Uterus (tissue), 4 donors: ENCODE data around the gene ARHGAP27. TPM values are rescaled to one million over a fixed set of nuclear protein-coding genes. Genes with fewer than 3 reads are reported as not detected.
A peak's percentile ranks its signal among the peaks of the same experiment; 100 is the strongest.

ENCODE experiments used
- DNase-seq, 2 donors: peaks; one replicate each; pipeline ENCODE4 v3.0.0-alpha.2; 2019 to 2020
- H3K27ac ChIP-seq, 2 donors: fragments of 200-600 bp; sonication (generic); 1 replicate in 1 of 2; 2 replicates in 1 of 2; pipeline ENCODE4 v1.5.1; 2016 to 2018
- H3K27me3 ChIP-seq, 2 donors: fragments of 200-600 bp; sonication (generic); one replicate each; pipeline ENCODE4 v1.5.1; 2018 to 2019; ENCODE audit warnings: control low read depth in 1 of 2
- H3K36me3 ChIP-seq, 2 donors: fragments of 200-600 bp; sonication (generic); one replicate each; pipeline ENCODE4 v1.5.1; 2019; ENCODE audit warnings: control low read depth in 1 of 2
- H3K4me1 ChIP-seq, 2 donors: fragments of 200-600 bp; sonication (generic); one replicate each; pipeline ENCODE4 v1.5.1; 2018 to 2019; ENCODE audit warnings: control low read depth in 1 of 2
- H3K4me3 ChIP-seq, 2 donors: fragments of 200-600 bp; sonication (generic); 1 replicate in 1 of 2; 2 replicates in 1 of 2; pipeline ENCODE4 v1.5.1; 2018 to 2019; ENCODE audit warnings: mild to moderate bottlenecking in 1 of 2
- H3K9me3 ChIP-seq, 2 donors: fragments of 200-600 bp; sonication (generic); one replicate each; pipeline ENCODE4 v1.5.1; 2019; ENCODE audit warnings: control low read depth in 1 of 2
- POLR2A ChIP-seq, 2 donors: fragments of 450-650 bp; IDR thresholded peaks; one replicate each; pipeline ENCODE4 v1.6.1; 2016; ENCODE audit warnings: antibody characterized with exemption in 2 of 2, mild to moderate bottlenecking in 1 of 2, moderate library complexity in 1 of 2
- intact Hi-C: fragments of 100-400 bp; cut with DNase I; formaldehyde crosslinking; loops from one replicate; pipeline ENCODE4 v1.15.1; 2023; ENCODE audit warnings: low total_unique reads
- total RNA-seq, 4 donors: library from RNA; depleted of rRNA in 3 of 4; stranded (reverse); fragments of >200 nt in 3 of 4; gene quantifications; one replicate each; pipeline versions ENCODE4 v1.1.0 to v1.2.4, GENCODE V29; 2014 to 2023
- TF ChIP-seq, protein P1 (sequence below), 4 experiments: fragments of 200-600 bp in 2 of 4; fragments of 450-650 bp in 2 of 4; sonication (generic) in 2 of 4; IDR thresholded peaks; one replicate each; pipeline ENCODE4 v1.5.1; 2016 to 2019; ENCODE audit warnings: antibody characterized with exemption in 4 of 4, mild to moderate bottlenecking in 2 of 4, moderate library complexity in 1 of 4
- donor health status: DM: yes; HTN: yes; CAD: no.

The ARHGAP27 gene
- total RNA-seq, 4 donors from 2014 or later, result 9.4 to 36.6 (median 16.0) TPM

DNA sequence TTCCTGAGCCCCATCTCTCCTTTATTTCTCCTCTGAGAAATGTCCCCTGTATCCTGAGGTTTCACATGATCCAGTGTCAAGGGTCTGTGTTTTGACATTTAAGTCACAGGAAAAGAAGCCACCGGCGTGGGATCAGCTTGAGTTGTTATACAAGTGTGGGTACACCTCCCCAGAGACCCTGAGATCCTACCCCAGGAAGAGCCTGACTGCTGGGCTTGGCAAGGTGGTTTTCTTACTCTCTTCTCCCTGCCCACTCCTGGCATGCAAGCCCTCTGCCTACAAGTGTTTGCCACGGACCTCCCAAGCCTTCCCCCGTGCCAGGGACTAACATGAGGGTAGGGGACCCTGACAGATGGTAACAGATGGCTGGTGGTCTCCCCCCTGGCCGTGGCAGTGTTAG lies 2.8 kb upstream of the ARHGAP27 start:
- no peaks in the 10 kb centered on the region for H3K9me3 ChIP-seq
- H3K27me3 ChIP-seq, result peaks cover 11% of the 10 kb centered on the region in 2 donors
- no peak overlapping the region for H3K4me3 ChIP-seq
- peaks cover 0 to 21% of the 10 kb centered on the region in 2 donors for H3K4me1 ChIP-seq
- no peak for DNase-seq
- intact Hi-C loops, result no loop called here
- no peak overlapping the region for H3K27ac ChIP-seq
- H3K36me3 ChIP-seq, result no peaks in the 10 kb centered on the region
- TF ChIP-seq, protein P1, sequence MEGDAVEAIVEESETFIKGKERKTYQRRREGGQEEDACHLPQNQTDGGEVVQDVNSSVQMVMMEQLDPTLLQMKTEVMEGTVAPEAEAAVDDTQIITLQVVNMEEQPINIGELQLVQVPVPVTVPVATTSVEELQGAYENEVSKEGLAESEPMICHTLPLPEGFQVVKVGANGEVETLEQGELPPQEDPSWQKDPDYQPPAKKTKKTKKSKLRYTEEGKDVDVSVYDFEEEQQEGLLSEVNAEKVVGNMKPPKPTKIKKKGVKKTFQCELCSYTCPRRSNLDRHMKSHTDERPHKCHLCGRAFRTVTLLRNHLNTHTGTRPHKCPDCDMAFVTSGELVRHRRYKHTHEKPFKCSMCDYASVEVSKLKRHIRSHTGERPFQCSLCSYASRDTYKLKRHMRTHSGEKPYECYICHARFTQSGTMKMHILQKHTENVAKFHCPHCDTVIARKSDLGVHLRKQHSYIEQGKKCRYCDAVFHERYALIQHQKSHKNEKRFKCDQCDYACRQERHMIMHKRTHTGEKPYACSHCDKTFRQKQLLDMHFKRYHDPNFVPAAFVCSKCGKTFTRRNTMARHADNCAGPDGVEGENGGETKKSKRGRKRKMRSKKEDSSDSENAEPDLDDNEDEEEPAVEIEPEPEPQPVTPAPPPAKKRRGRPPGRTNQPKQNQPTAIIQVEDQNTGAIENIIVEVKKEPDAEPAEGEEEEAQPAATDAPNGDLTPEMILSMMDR (IDR thresholded peaks at IDR 0.05), result no peak
- no peak for TF ChIP-seq POLR2A (IDR thresholded peaks at IDR 0.05)

DNA sequence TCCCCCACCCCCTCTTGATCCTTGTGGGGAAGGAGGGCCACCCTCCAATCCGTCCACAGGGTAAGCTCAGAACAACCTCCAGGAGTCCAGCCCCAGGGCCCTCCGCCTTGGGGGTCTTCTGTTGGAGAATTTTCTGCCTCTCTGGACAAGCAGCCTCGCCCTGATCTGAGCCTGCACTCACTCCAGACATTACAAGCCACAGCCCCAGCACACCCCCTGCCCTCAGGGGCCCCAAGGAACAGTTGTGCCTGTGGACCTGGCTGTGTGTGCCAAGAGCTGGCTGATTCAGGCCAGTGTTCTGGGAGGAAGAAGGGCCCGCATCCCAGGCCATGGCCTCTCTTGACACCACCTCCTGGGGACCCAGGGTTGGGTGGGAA lies 477 bp upstream of the ARHGAP27 start:
- TF ChIP-seq, protein P1 (IDR thresholded peaks at IDR 0.05), result no peak
- Histone ChIP-seq H3K4me3 (no peak overlapping the region), H3K36me3 (no peaks in the 10 kb centered on the region), H3K27ac (peak overlapping the region; percentile 57 to 65), H3K9me3 (no peaks in the 10 kb centered on the region), H3K4me1 (peaks cover 0 to 32% of the 10 kb centered on the region in 2 donors), H3K27me3 (peaks cover 11 to 23% of the 10 kb centered on the region in 2 donors)
- intact Hi-C loops, result no loop called here
- no peak for DNase-seq

DNA sequence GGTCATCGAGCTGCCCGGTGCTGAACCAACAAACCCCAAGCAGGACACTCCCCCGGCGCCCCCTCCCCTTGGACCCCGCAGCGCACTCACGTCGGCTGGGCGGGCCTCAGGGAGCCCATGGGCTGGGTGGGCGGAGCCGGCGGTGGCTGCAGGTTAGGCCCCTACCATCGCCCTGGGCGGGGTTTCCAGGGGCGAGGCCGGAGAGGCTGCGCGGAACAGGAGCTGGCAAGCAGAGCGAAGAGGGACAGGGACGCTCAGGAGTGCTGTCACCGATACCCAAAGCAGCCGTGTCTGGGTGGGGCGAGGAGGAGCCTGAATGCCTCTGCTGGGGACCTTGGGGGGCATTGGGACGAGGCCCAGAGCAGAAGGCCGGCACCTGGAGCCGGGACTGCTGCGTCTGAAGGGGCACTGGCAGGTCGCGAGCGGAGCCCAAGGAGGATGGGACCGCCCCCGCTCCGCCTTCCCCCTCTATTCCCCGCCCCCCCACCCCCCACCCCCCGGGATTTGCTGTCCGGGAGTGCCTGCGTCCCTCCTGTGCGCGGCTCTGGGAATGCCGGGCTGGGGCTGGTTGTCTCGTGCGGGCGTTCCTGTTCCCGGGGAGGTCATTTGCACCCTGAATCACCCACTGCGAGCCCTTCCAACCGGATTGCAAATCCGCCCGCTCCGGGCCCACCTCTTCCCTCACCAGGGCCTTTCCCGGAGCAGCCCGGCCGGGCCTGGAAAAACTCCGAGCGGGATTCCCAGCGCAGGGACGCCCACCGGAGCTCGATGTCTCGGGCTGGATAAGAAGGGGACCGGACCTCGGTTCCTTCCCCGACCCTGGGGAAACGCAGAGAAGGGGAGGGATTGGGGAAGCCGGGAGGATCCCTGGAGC lies 902 bp downstream of the ARHGAP27 start:
- intact Hi-C loops, result no loop called here
- TF ChIP-seq, protein P1 (IDR thresholded peaks at IDR 0.05), result no peak
- peak in 1 of 2 donors; percentile 28 for TF ChIP-seq POLR2A (IDR thresholded peaks at IDR 0.05)
- Histone ChIP-seq H3K27me3 (peaks cover 11 to 23% of the 10 kb centered on the region in 2 donors), H3K27ac (peak overlapping the region; percentile 57 to 65), H3K9me3 (no peaks in the 10 kb centered on the region), H3K4me3 (peak overlapping the region; percentile 22 to 24), H3K36me3 (no peaks in the 10 kb centered on the region), H3K4me1 (peaks cover 0 to 32% of the 10 kb centered on the region in 2 donors)
- DNase-seq, result peak; percentile 38 to 45

DNA sequence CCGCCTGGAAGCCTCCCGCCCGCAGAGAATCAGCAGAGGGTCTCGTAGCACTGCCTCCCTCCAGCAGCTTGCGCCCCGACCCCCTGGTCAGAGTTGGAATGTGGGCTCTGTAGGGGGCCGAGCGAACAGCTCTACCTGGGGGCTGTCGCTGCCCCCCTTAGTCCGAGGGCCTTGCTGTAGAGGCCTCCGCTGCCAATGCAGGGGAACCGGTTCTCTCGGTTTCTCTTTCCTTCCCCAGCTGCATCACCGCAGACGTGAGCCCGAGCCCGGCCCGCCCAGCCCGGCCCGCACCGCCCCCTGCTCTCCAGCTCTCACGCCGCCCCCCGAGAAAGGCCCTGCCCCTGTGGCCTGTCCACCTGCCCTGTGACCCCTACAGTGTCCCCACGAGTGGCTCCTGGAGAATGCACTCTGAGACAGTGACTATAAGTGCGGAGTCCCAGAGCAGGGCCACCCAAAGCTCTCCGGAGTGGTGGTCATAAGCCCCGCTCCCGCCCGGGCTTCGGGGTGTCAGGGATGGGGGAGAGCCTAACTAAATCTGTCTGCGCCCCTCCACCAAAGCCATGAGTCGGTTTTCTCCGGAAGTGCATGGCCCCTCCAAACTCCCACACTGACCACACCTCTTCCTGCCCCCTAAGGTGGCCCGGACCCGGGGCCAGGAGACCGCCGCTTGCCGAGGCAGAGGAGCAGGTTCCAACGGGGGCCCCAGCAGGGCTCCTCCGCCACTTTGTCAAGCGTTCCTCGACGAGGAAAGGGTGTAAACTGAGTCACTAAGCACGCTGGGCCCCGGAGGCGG lies 1.7 kb downstream of the ARHGAP27 start:
- peaks cover 11 to 23% of the 10 kb centered on the region in 2 donors for H3K27me3 ChIP-seq
- no peaks in the 10 kb centered on the region for H3K36me3 ChIP-seq
- no peak overlapping the region for H3K27ac ChIP-seq
- DNase-seq, result no peak
- no peak for TF ChIP-seq POLR2A (IDR thresholded peaks at IDR 0.05)
- TF ChIP-seq, protein P1 (IDR thresholded peaks at IDR 0.05), result no peak
- peaks cover 0 to 32% of the 10 kb centered on the region in 2 donors for H3K4me1 ChIP-seq
- peak overlapping the region; percentile 22 to 24 for H3K4me3 ChIP-seq
- no peaks in the 10 kb centered on the region for H3K9me3 ChIP-seq
- intact Hi-C loops, result no loop called here
